NCI-H2196 (cell line): Measurements from ENCODE around the gene HTATSF1.

Experiments used
- DNase-seq: peaks from one replicate; lab custom pipeline; 2025; ENCODE audit not compliant: unreplicated experiment; lab: John Stamatoyannopoulos, UW

The HTATSF1 gene

DNA sequence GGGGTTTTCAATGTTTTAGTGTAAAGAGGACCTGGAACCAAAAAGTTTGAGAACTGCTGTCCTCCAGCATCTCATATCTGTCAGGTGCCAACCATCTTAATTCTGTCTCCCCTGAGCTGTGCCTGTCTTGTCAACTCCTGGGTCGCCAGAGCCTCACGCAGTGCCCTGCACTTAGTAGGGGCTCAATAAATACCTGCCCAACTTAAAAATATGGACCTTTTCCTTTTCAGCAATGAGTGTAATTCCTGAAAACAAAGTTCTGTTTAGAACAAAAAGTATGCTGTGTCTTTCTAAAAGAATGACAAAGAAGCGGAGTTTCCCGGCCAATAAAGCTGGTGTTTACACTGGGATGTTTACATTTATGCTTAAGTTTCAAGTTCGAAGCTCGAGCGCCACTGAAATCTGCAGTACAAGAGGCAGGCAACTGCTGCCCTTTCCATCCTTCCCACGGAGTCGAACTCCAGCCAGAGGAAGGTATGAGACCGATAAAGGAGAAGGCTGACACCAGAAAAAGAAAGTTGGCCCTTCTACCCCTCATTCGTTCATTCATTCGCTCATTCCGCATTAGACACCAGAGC is 1.1 kb upstream of the HTATSF1 start:
- DNase-seq = no peak

DNA sequence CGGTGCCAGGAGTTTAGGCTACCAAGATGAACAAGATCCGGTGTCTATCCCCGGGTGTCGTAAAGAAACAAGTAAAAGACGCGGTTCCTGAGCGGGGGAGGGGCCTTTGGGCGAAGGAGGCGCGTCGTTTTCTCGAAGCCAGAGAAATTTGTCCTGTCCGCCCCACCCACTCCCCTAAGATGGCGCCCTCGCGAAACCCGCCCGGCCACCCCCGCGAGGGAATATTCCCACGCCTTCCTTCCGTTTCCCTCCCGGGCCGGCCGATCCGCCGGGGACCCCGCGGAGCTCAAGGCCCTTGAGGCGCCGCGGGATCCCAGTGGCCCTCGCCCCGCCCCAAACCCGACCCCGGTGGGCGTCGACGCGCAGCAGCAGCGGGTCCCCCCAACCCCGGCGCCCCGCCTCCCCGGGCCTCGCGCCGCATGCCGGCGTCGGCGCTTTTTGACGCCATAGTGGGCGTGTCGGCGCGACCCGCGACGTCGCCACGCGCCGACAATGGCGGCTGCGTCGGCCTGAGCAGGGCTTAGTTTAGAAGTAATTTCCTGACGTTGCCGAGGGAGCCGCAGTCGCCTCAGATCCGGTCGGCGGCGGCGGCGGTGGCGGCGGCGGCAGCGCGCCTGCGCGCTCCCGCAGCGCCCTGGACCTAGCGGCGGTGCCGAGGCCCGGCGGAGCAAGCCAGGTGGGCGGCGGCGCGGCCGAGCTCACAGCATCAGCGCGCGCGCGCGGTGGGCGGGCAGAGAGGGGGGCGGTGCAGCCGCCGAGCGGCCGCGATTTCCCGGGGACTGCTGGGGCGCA is 432 bp upstream of the HTATSF1 start:
- DNase-seq = peak; percentile 82

DNA sequence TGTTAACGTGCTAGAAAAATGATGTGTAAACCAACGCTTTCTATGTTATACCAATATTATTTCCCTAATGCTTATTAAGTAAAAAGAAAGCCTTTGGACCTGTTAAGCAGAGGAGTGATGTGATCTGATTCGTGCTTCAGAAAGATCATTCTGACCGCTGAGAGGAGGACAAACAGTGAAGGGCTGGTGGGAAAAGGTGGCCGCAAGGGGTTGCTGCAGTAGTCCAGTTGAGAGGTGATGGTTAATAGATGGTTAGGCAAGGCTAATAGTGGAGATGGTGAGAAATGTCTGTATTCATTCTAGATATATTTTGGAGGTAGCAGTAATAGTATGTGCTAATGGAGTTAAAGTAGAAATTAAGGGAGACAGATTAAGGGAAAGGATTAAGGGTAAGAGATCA is 21.7 kb downstream of the HTATSF1 start:
- no peak for DNase-seq

DNA sequence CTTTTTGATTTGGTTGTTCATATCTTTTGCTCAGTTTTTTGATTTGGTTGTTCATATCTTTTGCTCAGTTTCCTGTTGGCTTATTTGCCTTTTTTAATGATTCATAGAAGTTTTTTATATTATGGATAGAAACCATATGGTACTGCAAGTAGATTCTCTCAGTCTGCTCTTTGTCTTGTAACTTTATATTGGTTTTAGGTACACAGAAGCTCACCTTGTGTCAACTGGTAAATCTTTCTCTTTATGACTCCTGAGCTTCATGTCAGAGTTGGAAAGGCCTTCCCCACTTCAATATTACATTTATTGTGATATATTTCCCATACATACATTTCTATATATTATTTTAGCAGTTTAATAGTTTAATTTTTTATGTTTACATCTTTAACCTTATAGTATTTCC is 26.4 kb downstream of the HTATSF1 start:
- DNase-seq = no peak

DNA sequence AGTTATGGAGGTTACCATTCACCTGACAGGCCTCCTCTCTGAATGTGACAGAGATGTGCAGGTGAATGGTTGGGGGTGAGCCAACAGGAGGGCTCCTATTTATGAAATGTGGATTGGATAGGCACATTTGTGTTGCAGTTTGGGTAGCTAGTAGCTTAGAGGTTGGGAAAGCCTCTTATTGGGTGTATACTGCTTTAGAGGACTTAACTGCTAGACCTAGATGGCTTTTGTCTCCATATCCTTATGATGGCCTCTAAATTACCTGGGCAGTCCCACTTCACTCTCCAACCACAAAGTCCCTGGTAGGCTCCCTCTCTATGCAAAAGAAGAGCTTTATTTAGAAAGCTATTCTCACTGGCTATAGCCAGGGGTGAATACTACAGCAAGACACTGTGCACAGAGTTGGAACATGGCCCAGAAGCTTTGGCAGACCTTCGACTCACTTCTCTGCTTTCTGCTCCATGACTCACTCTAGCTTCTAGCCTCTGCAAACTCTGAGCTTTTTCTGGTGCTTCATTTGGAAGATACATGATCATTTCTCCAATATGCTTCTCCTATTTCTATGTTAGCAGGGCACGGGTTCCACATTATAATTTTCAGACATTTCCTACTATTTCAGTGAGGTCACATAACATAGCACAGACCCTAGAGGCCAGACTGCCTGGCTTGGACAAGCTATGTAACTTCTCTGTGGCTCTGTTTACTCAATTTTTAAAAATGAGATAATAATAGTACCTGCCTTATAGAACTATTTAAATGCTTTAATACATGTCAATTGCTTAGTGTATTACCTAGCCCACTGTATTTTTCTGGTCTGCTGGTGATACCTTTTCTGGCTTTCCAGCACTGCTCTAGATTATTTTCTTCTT is 28.6 kb downstream of the HTATSF1 start:
- DNase-seq = peak; percentile 50

DNA sequence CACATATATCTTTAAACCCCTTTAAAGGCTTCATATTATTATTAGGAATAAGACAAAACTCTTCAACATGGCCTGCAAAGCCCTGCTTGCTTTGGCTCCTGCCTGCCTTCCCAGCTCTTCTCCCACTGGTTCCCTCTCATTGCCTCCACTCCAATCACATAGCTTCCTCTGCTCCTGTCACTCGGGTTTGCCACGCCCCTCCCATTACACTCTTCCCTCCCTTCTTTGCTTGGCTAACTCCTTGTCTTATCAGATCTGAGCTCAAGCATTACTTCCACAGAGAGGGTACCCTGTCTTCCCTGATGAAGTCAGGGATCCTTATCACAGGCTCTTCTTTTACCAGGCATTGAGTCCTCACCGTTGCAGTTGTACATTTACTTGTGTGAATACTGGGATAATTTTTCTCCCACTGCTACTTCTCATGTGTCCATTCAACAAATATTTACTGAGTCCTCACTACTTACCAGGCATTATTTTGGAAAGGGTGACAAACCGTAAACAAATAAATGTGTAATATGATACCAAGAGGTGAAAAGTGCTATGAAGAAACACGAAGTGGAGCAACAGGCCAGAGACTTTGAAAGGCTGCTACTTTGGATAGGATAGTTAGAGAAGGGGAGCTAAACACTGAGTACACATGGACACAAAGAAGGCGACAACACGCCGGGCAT is 31.4 kb downstream of the HTATSF1 start:
- peak; percentile 1 for DNase-seq

DNA sequence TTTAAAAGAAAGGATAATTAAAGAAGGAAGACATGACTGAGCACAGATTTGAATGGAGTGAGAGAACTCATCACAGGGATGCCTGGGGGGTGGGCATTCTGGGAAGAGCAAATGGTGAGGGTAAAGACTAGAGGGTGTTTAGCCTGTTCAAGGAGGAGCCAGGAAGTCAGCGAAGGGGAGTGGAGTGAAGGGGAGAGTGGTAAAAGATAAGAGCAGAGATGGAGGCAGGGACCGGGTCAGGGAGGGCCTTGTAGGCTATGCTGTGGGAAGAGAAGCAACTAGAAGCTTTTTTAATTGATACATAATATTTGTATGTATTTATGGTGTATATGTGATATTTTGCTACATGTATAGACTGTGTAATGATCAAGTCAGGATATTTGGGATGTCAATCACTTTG is 32.4 kb downstream of the HTATSF1 start:
- no peak for DNase-seq

DNA sequence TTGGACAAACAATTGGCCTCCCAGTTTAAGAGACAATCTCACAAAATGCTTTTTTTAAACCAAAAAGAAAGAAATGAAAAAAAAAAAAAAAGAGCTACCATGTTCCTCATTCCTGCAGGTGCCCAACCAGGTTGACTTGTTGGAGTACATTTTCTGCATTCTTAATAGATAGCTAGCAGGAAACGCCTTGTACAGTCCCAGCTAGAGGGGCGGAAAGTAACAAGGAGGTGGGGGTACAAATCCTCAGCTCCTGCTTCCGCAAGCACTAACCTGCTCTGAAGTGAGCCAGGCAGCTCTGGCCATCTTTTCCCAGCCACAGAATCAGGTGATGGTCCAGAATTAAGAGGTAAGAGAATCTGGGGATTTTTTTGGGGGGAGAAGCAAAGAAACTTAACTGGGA is 34.6 kb downstream of the HTATSF1 start, which contains the start of gene VGLL1:
TSS of gene VGLL1 (plus strand) at position 265 of the 400 bp plus-strand sequence. CDS start 3,806 bp downstream, outside the sequence.
- DNase-seq = no peak

DNA sequence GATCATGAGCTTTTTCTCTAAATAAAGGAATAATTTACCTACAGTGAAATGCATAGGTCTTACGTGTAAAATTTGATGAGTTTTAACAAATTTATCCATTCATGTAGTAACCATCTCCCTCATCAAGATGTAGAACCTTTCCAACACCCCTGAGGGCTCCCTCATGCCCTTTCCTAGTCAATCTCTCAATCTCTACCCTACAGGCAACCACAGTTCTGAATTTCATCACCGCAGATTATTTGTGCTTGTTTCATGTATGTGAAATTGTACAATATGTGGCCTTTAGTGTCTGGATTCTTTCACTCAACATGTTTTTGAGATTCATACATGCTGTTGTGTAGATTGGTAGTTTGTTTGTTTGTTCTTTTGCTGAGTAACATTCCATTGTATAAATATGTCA is 36.7 kb downstream of the HTATSF1 start:
- DNase-seq = no peak

DNA sequence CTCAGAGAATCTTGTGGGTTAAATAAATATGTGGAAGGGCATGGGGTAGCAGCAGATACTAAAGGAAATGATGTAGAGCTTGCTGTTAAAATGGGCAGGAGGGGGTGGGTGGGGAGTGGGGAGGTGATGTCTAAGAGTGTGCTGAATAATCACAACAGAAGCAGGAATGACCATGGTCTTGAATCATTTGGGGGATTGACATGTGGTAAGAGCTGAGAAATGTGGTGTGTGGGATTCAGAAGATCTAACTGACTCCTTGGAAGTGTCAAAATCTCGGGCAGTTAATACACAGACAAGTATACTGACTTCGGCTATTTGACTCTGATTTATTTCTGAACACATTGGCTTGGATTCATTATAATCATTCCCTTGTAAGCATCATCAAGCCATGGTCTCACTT is 41.4 kb downstream of the HTATSF1 start:
- DNase-seq = no peak

DNA sequence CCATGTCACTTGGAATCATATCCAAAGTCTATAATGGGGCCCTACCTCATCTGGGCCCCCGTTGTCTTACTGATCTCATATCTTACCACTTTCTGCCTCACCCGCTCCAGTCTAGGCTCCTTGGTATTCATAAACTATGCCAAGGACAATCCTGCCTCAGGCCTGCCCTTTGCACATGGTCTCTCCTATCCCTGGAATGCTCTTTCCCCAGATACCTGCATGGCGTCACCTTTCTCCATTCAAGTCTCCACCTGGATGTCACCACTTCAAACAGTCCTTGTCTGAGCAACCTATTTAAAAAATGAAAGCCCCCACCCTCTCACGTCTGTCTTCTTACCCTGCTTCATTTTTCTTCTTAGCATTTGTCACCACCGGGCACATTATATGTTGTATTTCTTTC is 42.8 kb downstream of the HTATSF1 start:
- DNase-seq = no peak

DNA sequence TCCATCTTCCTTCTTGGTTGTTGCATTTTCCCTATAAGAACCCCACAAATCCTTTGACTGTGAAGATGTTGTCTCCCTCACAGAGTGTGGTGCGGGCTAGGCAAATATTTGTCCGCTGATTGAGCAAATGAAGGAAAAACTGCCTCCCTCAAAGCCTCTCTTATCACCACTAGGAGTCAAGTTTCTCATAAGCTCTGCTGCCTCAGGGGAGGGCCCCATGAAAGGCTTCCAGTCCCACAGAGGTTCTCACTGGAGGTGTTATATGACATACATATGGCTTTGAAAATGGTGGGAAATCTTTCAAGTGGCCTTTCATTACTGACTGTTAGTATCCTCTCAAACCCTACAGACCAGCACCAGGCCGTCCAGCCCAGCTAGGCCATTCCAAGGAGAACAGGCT is 43.9 kb downstream of the HTATSF1 start:
- DNase-seq = no peak

DNA sequence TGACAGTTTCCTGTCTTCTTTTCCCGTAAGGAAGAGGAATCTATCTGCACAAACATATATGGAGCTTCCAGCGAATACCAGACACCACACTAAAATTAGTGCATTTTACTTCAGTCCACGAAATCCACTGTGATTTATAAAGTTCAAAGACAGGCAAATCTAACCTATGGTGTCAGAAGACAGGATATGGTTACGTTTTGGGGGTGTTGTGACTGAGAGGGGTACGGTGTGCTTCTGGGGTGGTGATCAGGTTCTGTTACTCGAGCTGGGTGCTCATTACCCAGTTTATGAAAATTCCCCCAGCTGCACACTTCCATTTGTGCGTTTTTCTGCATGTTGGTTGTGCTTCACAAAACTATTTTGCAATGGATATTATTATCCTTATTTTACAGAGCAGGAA is 44.9 kb downstream of the HTATSF1 start:
- DNase-seq = no peak

DNA sequence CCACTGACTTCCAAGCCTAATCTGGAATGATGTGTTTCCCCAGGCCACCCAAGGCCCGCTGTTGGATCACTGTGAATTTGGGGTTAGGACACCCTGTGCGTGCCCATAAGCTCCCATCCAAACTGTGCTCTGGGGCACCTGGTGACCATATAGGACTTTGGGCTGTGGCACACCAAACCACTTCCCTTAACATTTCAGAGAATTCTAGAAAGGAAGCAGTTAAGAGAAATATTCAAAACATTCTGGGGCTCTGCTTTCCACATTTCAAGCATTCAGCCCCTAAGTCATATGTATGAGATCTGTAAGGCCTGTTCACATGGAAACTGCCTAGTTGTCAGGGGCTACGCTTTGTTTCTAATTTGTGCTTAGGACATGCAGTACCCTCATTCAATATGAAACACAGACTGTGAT is 49.0 kb downstream of the HTATSF1 start:
- DNase-seq = no peak

DNA sequence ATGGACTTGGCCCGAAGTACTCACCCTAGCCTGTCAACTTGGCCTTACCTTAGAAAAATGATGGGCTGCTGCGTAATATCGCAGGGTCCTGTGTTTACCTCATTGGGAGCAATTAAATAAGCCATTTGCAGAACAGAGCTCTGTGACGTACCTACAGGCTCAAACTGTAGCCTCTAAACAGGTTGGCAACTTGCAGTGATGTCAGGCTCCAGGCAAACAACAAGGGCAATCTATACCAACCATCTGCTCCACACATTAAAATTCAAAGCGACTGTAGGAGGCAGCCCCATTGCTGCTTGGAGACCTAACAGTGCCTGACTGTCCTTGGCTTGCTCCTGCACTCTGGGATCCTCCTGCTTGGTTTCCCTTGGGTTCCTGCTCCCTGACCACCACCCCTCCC is 51.8 kb downstream of the HTATSF1 start:
- no peak for DNase-seq

DNA sequence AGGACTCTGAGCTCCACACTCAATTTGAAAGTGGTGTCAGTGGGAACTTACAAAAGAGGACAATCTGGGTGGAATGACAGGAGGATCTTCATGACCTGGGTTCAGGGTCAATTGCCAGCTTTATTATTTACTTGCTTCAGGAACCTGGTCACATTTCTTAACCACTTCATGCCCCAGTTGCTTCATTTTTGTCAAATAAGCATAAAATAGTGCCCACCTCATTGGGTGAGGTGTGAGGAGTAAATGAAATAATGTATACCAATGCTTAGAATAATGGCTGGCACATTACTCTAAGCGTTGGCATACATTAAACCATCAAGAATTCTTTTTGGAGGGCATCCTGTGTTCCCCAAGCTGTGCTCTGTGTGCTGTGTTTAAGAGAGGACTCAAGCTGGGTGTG is 54.0 kb downstream of the HTATSF1 start:
- DNase-seq = no peak

DNA sequence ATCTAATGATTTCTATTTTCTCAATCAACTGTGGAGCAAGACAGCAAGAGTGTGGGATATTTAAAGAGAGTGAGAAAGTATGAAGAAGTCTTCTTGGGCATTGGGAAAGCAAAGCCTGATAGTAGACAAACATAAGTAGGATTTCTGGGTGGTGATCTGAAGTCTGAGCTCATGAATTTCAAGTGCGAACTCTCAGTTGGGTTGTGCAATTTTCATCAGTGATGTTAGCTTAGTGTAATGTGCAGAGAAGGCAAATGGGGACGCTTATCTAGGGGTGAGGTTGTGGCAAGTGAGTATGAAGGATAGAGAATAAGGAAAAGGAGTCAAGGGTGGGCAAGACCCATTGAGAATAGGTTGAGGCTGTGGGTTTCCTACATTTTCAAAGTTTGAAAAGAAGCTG is 58.3 kb downstream of the HTATSF1 start:
- no peak for DNase-seq
